Uterus (tissue), 2 donors: Measurements from ENCODE around the gene ELANE.

Source experiments
- POLR2A ChIP-seq, 2 donors: fragments of 450-650 bp; IDR thresholded peaks; one replicate each; pipeline ENCODE4 v1.6.1; 2016; ENCODE audit warnings: antibody characterized with exemption in 2 of 2, mild to moderate bottlenecking in 1 of 2, moderate library complexity in 1 of 2
- TF ChIP-seq, protein P1 (sequence below), 4 experiments: fragments of 200-600 bp in 2 of 4; fragments of 450-650 bp in 2 of 4; sonication (generic) in 2 of 4; IDR thresholded peaks; one replicate each; pipeline ENCODE4 v1.5.1; 2016 to 2019; ENCODE audit warnings: antibody characterized with exemption in 4 of 4, mild to moderate bottlenecking in 2 of 4, moderate library complexity in 1 of 4

DNA sequence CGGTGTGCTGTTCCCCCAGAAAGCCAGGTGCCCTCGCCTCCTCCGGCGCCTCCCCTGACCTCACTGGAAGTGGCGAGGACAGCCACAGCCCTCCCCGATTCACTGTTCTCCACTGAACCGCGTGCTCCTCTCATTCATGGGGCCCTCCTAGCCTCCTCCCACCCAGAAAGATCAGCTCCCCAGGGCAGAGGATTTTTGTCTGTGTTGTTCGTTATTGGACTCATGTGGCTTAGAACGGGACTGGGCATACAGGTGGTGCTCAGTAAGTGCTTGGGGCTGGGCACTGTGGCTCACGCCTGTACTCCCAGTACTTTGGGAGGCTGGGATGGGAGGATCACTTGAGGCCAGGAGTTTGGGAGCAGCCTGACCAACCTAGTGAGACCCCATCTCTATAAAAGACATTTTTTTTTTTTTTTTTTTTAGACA is 7.5 kb upstream of the ELANE start:
- TF ChIP-seq, protein P1, sequence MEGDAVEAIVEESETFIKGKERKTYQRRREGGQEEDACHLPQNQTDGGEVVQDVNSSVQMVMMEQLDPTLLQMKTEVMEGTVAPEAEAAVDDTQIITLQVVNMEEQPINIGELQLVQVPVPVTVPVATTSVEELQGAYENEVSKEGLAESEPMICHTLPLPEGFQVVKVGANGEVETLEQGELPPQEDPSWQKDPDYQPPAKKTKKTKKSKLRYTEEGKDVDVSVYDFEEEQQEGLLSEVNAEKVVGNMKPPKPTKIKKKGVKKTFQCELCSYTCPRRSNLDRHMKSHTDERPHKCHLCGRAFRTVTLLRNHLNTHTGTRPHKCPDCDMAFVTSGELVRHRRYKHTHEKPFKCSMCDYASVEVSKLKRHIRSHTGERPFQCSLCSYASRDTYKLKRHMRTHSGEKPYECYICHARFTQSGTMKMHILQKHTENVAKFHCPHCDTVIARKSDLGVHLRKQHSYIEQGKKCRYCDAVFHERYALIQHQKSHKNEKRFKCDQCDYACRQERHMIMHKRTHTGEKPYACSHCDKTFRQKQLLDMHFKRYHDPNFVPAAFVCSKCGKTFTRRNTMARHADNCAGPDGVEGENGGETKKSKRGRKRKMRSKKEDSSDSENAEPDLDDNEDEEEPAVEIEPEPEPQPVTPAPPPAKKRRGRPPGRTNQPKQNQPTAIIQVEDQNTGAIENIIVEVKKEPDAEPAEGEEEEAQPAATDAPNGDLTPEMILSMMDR (IDR thresholded peaks at IDR 0.05): no peak
- TF ChIP-seq POLR2A (IDR thresholded peaks at IDR 0.05): no peak
